GM12873 (cell line): ENCODE measurements around the gene CHD6.

Experiments
- CTCF ChIP-seq: IDR thresholded peaks from 2 replicates; pipeline ENCODE4 v1.5.1; 2012; ENCODE audit warnings: low read depth, mild to moderate bottlenecking, moderate library complexity, low read length, control low read depth; ENCODE audit not compliant: insufficient read depth; ENCODE audit errors: missing control alignments

Gene CHD6

DNA sequence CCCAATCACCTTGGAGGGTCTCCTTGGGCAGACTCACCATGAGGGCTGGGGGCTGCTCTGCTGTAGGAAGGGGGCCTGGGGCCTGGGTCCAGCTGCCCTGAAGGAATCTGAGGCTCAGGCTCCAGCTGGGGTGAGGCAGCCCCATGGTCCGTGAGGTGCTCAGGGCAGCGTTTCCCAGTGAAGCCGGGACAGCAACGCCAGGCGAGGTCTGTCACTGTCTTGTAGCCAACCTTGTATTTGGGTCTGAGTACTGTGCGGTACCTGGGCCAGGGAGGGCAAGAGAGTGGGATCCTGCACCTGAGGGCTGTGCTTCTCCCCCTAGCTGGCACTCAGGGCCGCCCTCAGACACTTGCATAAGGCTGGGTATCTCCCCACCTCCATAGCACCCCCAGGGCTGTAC lies 254.6 kb downstream of the CHD6 start:
- no peak for TF ChIP-seq CTCF

DNA sequence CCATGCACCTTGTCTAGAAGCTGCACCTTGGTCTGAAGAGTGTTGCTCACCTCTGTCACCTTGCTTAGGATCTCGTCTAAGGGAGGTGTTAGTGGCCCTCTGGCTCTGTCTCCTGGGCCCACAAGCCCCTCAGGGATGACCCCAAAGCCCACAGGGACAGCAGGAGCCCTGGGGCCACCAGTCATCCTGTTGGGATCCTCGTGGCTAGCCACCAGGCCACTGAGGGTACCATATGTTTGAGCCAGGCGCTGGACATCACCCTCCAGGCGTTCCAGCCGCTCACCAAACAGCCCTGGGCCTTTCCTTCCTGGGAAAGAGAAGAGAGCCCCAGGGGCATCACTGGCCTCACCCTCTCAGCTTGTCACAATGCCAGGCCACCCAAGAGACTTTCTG lies 255.4 kb downstream of the CHD6 start:
- no peak for TF ChIP-seq CTCF

- no peak for TF ChIP-seq CTCF
Observed at GRCh38 chr20:41361757-41362747, 256.1 kb downstream of the CHD6 start.

GRCh38 chr20:41360831-41361756 lies 257.1 kb downstream of the CHD6 start:
- TF ChIP-seq CTCF, result no peak

- no peak for TF ChIP-seq CTCF
Observed at GRCh38 chr20:41359541-41360011, 258.6 kb downstream of the CHD6 start.

DNA sequence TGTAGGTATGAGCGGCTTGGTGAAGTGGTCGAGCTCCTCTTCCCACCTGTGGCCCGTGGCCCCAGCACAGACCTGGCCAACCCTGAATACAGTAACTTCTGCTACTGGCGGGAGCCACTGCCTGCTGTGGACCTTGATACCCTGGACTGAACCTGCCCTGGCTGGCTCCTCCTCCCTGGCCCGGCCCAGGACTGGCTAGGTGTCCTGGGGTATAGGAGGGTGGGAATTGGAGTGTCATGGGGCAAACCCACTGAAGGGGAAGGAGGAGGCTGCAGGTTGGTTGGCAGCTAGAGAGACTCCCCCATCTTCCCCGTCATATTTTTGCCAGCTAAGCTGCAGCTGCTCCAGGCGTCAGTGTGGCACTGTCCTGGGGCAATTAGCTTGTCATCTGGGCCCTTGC lies 259.5 kb downstream of the CHD6 start:
- TF ChIP-seq CTCF, result no peak

GRCh38 chr20:41358230-41358629 lies 259.9 kb downstream of the CHD6 start:
- no peak for TF ChIP-seq CTCF
